Hematopoietic multipotent progenitor cell (in vitro differentiated cells): ENCODE data around the gene PDE1C. TPM values are rescaled to one million over a fixed set of nuclear protein-coding genes. Genes with fewer than 3 reads are reported as not detected.

Experiments used
- DNase-seq, 3 donors: peaks; one replicate each; pipeline ENCODE4 v3.0.0-alpha.2; 2011 to 2015; ENCODE audit warnings: low read depth in 2 of 3, low spot score in 2 of 3
- total RNA-seq: library from RNA; depleted of rRNA; stranded (reverse); fragments of >200 nt; gene quantifications from one replicate; pipeline ENCODE4 v1.2.3, GENCODE V29; 2012

The PDE1C gene
- total RNA-seq, 1 donor, result under 0.01 TPM

- no peak for DNase-seq
These were observed 68.3 kb downstream of the PDE1C start for GRCh38 chr7:32001948-32002347.

GRCh38 chr7:31997423-31997822, 72.8 kb downstream of the PDE1C start:
- no peak for DNase-seq

- DNase-seq, result no peak
These were observed 75.1 kb downstream of the PDE1C start for GRCh38 chr7:31995134-31995533.

GRCh38 chr7:31991846-31992245, 78.4 kb downstream of the PDE1C start:
- DNase-seq, result no peak

GRCh38 chr7:31991406-31991805, 78.8 kb downstream of the PDE1C start:
- no peak for DNase-seq

GRCh38 chr7:31986878-31987518, 83.2 kb downstream of the PDE1C start:
- no peak for DNase-seq

- no peak for DNase-seq
These were observed 87.2 kb downstream of the PDE1C start for GRCh38 chr7:31982962-31983361.

GRCh38 chr7:31981874-31982390, 88.3 kb downstream of the PDE1C start:
- no peak for DNase-seq

GRCh38 chr7:31979690-31980330, 90.4 kb downstream of the PDE1C start:
- no peak for DNase-seq

GRCh38 chr7:31975546-31975945, 94.7 kb downstream of the PDE1C start:
- DNase-seq, result no peak

GRCh38 chr7:31974351-31974750, 95.9 kb downstream of the PDE1C start:
- DNase-seq, result no peak

GRCh38 chr7:31971049-31971667, 99.0 kb downstream of the PDE1C start:
- DNase-seq, result no peak

- no peak for DNase-seq
These were observed 99.7 kb downstream of the PDE1C start for GRCh38 chr7:31970501-31970900.

GRCh38 chr7:31963569-31964175, 106.5 kb downstream of the PDE1C start:
- no peak for DNase-seq

- no peak for DNase-seq
These were observed 108.0 kb downstream of the PDE1C start for GRCh38 chr7:31962246-31962645.

- no peak for DNase-seq
These were observed 112.0 kb downstream of the PDE1C start for GRCh38 chr7:31958226-31958625.

- no peak for DNase-seq
These were observed 112.5 kb downstream of the PDE1C start for GRCh38 chr7:31957756-31958155.

- no peak for DNase-seq
These were observed 113.0 kb downstream of the PDE1C start for GRCh38 chr7:31957090-31957720.

- no peak for DNase-seq
These were observed 114.6 kb downstream of the PDE1C start for GRCh38 chr7:31955641-31956040.

- no peak for DNase-seq
These were observed 115.2 kb downstream of the PDE1C start for GRCh38 chr7:31955021-31955420.

GRCh38 chr7:31954500-31954899, 115.7 kb downstream of the PDE1C start:
- no peak for DNase-seq
